Measurements from ENCODE around the gene RIC8B. TPM values are rescaled to one million over a fixed set of nuclear protein-coding genes. Genes with fewer than 3 reads are reported as not detected.

RIC8B gene
- total RNA-seq, 4 donors from 2014 or later, result 15.1 to 24.9 (median 21.6) TPM

DNA sequence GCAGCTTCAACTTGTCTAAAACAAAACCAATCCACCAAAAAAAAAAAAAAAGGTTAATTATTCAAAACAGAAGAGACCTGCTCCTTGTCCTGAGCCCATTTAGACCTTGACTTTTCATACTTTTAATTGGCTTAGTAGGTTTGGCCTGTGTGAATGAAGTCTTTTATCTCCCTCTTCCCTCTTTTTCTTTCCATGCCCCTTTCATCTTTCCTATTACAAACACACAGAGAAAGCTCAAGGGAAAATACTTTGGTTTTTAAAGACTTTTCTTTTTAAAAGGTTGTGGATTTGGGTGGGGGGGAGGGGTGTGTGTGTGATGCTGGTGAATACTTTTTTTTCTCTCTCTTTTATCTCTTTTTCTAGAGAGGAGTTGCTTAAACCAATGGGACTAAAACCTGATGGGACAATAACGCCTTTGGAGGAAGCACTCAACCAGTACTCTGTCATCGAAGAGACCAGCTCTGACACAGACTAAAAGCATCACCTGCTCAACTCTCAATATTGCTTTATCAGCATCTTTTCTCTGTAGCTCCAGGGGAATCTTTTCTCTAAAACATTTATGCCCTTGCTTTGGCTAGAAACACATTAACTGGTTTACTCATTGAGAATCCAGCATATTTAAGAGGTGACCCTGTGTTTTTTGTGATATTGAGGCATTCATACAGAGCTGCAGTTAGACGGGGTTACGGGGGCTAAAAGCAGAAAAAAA lies 111.2 kb downstream of the RIC8B start:
- 86 to 90% methylated on average over 4 of the region's 4 CpGs for WGBS, 2 donors
- no peak for DNase-seq (ENCODE audit: low spot score in 2 of 2)
- TF ChIP-seq POLR2A (IDR thresholded peaks at IDR 0.05) (no peak), EP300 (IDR thresholded peaks at IDR 0.05) (no peak)
- TF ChIP-seq, protein P1, sequence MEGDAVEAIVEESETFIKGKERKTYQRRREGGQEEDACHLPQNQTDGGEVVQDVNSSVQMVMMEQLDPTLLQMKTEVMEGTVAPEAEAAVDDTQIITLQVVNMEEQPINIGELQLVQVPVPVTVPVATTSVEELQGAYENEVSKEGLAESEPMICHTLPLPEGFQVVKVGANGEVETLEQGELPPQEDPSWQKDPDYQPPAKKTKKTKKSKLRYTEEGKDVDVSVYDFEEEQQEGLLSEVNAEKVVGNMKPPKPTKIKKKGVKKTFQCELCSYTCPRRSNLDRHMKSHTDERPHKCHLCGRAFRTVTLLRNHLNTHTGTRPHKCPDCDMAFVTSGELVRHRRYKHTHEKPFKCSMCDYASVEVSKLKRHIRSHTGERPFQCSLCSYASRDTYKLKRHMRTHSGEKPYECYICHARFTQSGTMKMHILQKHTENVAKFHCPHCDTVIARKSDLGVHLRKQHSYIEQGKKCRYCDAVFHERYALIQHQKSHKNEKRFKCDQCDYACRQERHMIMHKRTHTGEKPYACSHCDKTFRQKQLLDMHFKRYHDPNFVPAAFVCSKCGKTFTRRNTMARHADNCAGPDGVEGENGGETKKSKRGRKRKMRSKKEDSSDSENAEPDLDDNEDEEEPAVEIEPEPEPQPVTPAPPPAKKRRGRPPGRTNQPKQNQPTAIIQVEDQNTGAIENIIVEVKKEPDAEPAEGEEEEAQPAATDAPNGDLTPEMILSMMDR (IDR thresholded peaks at IDR 0.05), result no peak
- Histone ChIP-seq H3K4me3 (no peak overlapping the region), H3K27me3 (no peaks in the 10 kb centered on the region), H3K36me3 (peaks cover 0 to 59% (median 0%) of the 10 kb centered on the region in 3 donors), H3K9me3 (no peaks in the 10 kb centered on the region), H3K27ac (no peak overlapping the region), H3K4me1 (no peaks in the 10 kb centered on the region)

DNA sequence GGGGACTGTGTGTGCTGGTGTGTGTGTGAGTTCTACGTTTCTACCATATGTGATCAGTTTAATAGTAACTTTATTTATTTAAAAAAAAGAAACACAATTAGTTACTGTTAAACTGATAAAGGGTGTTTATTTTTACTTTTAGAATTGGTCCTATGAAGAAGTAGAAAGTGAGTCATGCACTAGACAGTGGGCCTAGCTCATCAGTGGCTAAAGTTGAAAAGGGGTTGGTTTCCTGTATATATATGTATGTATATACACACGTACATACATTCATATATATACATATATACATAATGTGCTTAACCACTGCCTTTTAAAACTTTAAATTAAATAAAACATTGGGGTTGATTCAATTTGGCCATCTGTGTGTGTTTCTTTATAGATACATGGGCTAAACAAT lies 112.5 kb downstream of the RIC8B start:
- Histone ChIP-seq H3K4me1 (no peaks in the 10 kb centered on the region), H3K27me3 (no peaks in the 10 kb centered on the region), H3K36me3 (peaks cover 0 to 48% (median 0%) of the 10 kb centered on the region in 3 donors), H3K9me3 (no peaks in the 10 kb centered on the region), H3K4me3 (no peak overlapping the region), H3K27ac (no peak overlapping the region)
- TF ChIP-seq POLR2A (IDR thresholded peaks at IDR 0.05), result no peak
- no peak for TF ChIP-seq EP300 (IDR thresholded peaks at IDR 0.05)
- TF ChIP-seq, protein P1 (IDR thresholded peaks at IDR 0.05), result no peak
- 69 to 83% methylated on average over 2 of the region's 2 CpGs for whole genome bisulfite sequencing, 2 donors
- DNase-seq (ENCODE audit: low spot score in 2 of 2), result no peak

DNA sequence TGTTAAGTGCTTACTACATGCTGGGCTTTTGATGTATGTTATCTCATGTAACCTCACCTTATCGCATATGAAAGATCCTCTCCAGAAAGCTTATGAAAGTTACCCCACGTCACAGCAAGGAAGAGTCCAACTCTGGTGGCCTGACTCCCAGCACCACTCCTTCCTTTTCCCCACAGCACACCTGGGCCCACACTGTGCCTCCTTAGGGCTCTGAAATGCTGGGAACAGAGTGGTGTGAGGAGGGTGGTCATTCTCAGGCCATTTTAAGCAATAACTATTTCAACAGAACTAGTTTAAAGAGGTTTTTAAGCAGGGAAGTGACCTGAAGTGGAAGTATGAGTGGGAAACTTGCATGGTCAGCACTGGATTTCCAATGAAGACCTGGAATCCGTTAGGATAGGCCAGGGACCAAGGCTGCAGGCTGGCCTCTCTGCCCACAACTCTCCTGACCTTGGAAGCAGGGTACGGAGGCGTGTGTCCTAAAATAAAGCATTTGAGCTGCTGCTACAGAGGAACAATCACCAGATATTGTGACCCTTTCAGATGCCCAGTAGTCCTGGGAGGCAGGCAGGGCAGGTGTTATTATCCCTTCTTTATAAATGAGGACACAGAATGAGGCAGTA lies 114.0 kb downstream of the RIC8B start:
- WGBS, 2 donors, result 81 to 89% methylated on average over 5 of the region's 5 CpGs
- no peak for DNase-seq (ENCODE audit: low spot score in 2 of 2)

DNA sequence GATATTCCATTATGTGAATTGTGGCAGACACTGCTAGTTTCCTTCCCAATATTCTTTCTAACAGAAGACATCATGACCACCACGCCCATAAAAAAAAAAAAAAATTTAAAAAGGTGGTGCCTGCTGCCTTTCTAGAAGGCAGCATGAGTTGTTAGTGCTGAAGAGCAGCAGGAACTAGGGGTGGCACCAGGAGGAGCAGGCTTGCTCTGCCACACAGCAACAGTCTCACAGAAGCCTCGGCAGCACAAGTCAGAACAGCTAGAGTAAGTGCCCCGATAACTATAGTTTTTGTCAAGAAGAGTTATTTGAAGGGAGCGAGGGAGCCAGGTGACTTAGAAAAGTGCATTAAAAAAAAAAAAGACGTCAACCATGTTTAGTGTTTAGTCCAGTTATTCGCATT lies 114.8 kb downstream of the RIC8B start:
- 85 to 89% methylated on average over 6 of the region's 6 CpGs for WGBS, 2 donors

More for the DNA sequence above, 114.0 kb downstream of the RIC8B start:
- H3K36me3 ChIP-seq, result peaks cover 0 to 33% (median 0%) of the 10 kb centered on the region in 3 donors
- TF ChIP-seq EP300 (IDR thresholded peaks at IDR 0.05) (no peak), POLR2A (IDR thresholded peaks at IDR 0.05) (no peak)
- TF ChIP-seq, protein P1 (IDR thresholded peaks at IDR 0.05), result no peak
- no peaks in the 10 kb centered on the region for H3K27me3 ChIP-seq
- no peaks in the 10 kb centered on the region for H3K9me3 ChIP-seq
- no peak overlapping the region for H3K4me3 ChIP-seq
- no peaks in the 10 kb centered on the region for H3K4me1 ChIP-seq
- H3K27ac ChIP-seq, result no peak overlapping the region

More for the DNA sequence above, 114.8 kb downstream of the RIC8B start:
- Histone ChIP-seq H3K4me3 (no peak overlapping the region), H3K27me3 (no peaks in the 10 kb centered on the region), H3K9me3 (no peaks in the 10 kb centered on the region), H3K36me3 (peaks cover 0 to 24% (median 0%) of the 10 kb centered on the region in 3 donors), H3K27ac (no peak overlapping the region), H3K4me1 (no peaks in the 10 kb centered on the region)
- no peak for DNase-seq (ENCODE audit: low spot score in 2 of 2)
- TF ChIP-seq, protein P1 (IDR thresholded peaks at IDR 0.05), result no peak
- TF ChIP-seq EP300 (IDR thresholded peaks at IDR 0.05) (no peak), POLR2A (IDR thresholded peaks at IDR 0.05) (no peak)

Measured in tibial nerve (tissue), 4 donors.